HepG2 (cell line): ENCODE results near the gene TUBA4B. TPM values are rescaled to one million over a fixed set of nuclear protein-coding genes. Genes with fewer than 3 reads are reported as not detected.

Experiments used
- ASH2L ChIP-seq: fragments of 300-600, 200-600 bp; sonication (generic); IDR thresholded peaks from 2 replicates; pipeline ENCODE4 v1.7.0; 2017; ENCODE audit warnings: low read depth, mild to moderate bottlenecking, moderate library complexity, mixed read lengths, low read length; ENCODE audit not compliant: insufficient read length
- ATF1 ChIP-seq: IDR thresholded peaks from 2 replicates; pipeline ENCODE4 v1.6.1; 2016; ENCODE audit warnings: mild to moderate bottlenecking, control low read depth
- ATRX ChIP-seq: sonication (generic); formaldehyde crosslinking; IDR thresholded peaks from 2 replicates; pipeline ENCODE4 v1.4.0; 2020; ENCODE audit warnings: missing genetic modification reagents, borderline replicate concordance
- BCLAF1 ChIP-seq: fragments of 450-650 bp; IDR thresholded peaks from 2 replicates; pipeline ENCODE4 v1.6.1; 2017; ENCODE audit warnings: mild to moderate bottlenecking
- CREM ChIP-seq, 2 experiments: sonication (generic) in 1 of 2; formaldehyde crosslinking in 1 of 2; IDR thresholded peaks; 2 replicates each; pipeline versions ENCODE4 v1.4.0 to v1.6.1; 2016 to 2020; ENCODE audit warnings: antibody characterized with exemption in 1 of 2, mild to moderate bottlenecking in 1 of 2, missing genetic modification reagents in 1 of 2
- HNRNPUL1 ChIP-seq: fragments of 200-400 bp; formaldehyde crosslinking; IDR thresholded peaks from 2 replicates; pipeline ENCODE4 v1.6.1; 2017; ENCODE audit warnings: low read depth, mild to moderate bottlenecking, low read length, moderate library complexity
- RFX5 ChIP-seq: IDR thresholded peaks from 2 replicates; pipeline ENCODE4 v1.6.1; 2011; ENCODE audit warnings: low read depth, low read length, improper control_type of control experiment
- SATB2 ChIP-seq: sonication (generic); formaldehyde crosslinking; IDR thresholded peaks from 2 replicates; pipeline ENCODE4 v1.5.0; 2020; ENCODE audit warnings: missing genetic modification reagents
- SIX4 ChIP-seq: sonication (generic); formaldehyde crosslinking; IDR thresholded peaks from 2 replicates; pipeline ENCODE4 v1.4.0; 2020; ENCODE audit warnings: missing genetic modification reagents
- SOX13 ChIP-seq, 3 experiments: fragments of 450-650 bp in 1 of 3; sonication (generic) in 1 of 3; formaldehyde crosslinking in 1 of 3; IDR thresholded peaks in 2 of 3; conservative IDR thresholded peaks in 1 of 3; 2 replicates each; pipeline versions ENCODE4 v1.5.0 to v1.6.1; 2016 to 2020; ENCODE audit warnings: antibody characterized with exemption in 1 of 3, mild to moderate bottlenecking in 1 of 3, missing compliant biosample characterization in 1 of 3, missing genetic modification reagents in 1 of 3, moderate library complexity in 1 of 3
- STAG1 ChIP-seq: sonication (generic); formaldehyde crosslinking; IDR thresholded peaks from 2 replicates; pipeline ENCODE4 v1.4.0; 2020; ENCODE audit warnings: missing genetic modification reagents
- TARDBP ChIP-seq: sonication (generic); formaldehyde crosslinking; IDR thresholded peaks from 2 replicates; pipeline ENCODE4 v1.8.0; 2022; ENCODE audit warnings: mild to moderate bottlenecking, missing genetic modification reagents
- ZBTB20 ChIP-seq: sonication (generic); formaldehyde crosslinking; IDR thresholded peaks from 2 replicates; pipeline ENCODE4 v1.8.1; 2023; ENCODE audit warnings: missing genetic modification reagents, low read depth, mild to moderate bottlenecking, borderline replicate concordance
- ZBTB21 ChIP-seq: sonication (generic); formaldehyde crosslinking; IDR thresholded peaks from 2 replicates; pipeline ENCODE4 v1.4.0; 2020; ENCODE audit warnings: missing genetic modification reagents
- ZFX ChIP-seq: sonication (generic); formaldehyde crosslinking; IDR thresholded peaks from 2 replicates; pipeline ENCODE4 v1.4.0; 2020; ENCODE audit warnings: mild to moderate bottlenecking, low read depth, missing genetic modification reagents, moderate library complexity
- ZGPAT ChIP-seq: IDR thresholded peaks from 2 replicates; pipeline ENCODE4 v1.6.1; 2016; ENCODE audit warnings: mild to moderate bottlenecking
- ZNF12 ChIP-seq: sonication (generic); formaldehyde crosslinking; IDR thresholded peaks from 2 replicates; pipeline ENCODE4 v1.5.0; 2020; ENCODE audit warnings: missing genetic modification reagents
- ZNF225 ChIP-seq: sonication (generic); formaldehyde crosslinking; IDR thresholded peaks from 2 replicates; pipeline ENCODE4 v1.4.0; 2020; ENCODE audit warnings: mild to moderate bottlenecking, missing genetic modification reagents
- ZNF230 ChIP-seq: sonication (generic); formaldehyde crosslinking; IDR thresholded peaks from 2 replicates; pipeline ENCODE4 v1.4.0; 2020; ENCODE audit warnings: mild to moderate bottlenecking, missing genetic modification reagents
- ZNF251 ChIP-seq: sonication (generic); formaldehyde crosslinking; IDR thresholded peaks from 2 replicates; pipeline ENCODE4 v1.9.0; 2021; ENCODE audit warnings: mild to moderate bottlenecking, missing genetic modification reagents
- ZNF431 ChIP-seq: sonication (generic); formaldehyde crosslinking; IDR thresholded peaks from 2 replicates; pipeline ENCODE4 v1.9.0; 2022; ENCODE audit warnings: missing genetic modification reagents, low read depth, mild to moderate bottlenecking, borderline replicate concordance
- ZNF441 ChIP-seq: sonication (generic); formaldehyde crosslinking; IDR thresholded peaks from 2 replicates; pipeline ENCODE4 v1.7.0; 2021; ENCODE audit warnings: missing genetic modification reagents, borderline replicate concordance
- ZNF546 ChIP-seq: sonication (generic); formaldehyde crosslinking; conservative IDR thresholded peaks from 2 replicates; pipeline ENCODE4 v1.8.1; 2023; ENCODE audit warnings: mild to moderate bottlenecking, missing genetic modification reagents
- ZNF547 ChIP-seq: sonication (generic); formaldehyde crosslinking; IDR thresholded peaks from 2 replicates; pipeline ENCODE4 v1.5.1; 2020; ENCODE audit warnings: mild to moderate bottlenecking, missing genetic modification reagents
- ZNF7 ChIP-seq: IDR thresholded peaks from 2 replicates; pipeline ENCODE4 v1.6.1; 2016; ENCODE audit warnings: missing biosample characterization, missing genetic modification reagents
- polyA plus RNA-seq, 8 experiments: library from polyadenylated mRNA; depleted of rRNA in 3 of 8; stranded (reverse) in 7 of 8; unstranded in 1 of 8; fragments of >200 nt; fragmentation: Illumina TruSeq in 4 of 8; extraction: Trizol in 4 of 8; gene quantifications; 2 replicates each; pipeline versions ENCODE4 v1.2.1 to v1.2.3, GENCODE V29; 2011 to 2016; ENCODE audit warnings: low read depth in 4 of 8, missing spikeins in 1 of 8, mixed read lengths in 1 of 8; ENCODE audit not compliant: insufficient read depth in 1 of 8
- total RNA-seq, 5 experiments: library from RNA; depleted of rRNA; stranded (reverse); fragments of >200 nt; fragmentation: Illumina TruSeq; extraction: Trizol; gene quantifications; 2 replicates each; pipeline ENCODE4 v1.2.3, GENCODE V29; 2016; ENCODE audit warnings: low read depth in 1 of 5
- TF ChIP-seq, protein P1 (sequence below): IDR thresholded peaks from 2 replicates; pipeline ENCODE4 v1.6.1; 2012; ENCODE audit warnings: inconsistent platforms

Gene TUBA4B
- total and polyA plus RNA-seq, 2 of the 13 experiments (the other 11 are each of a cell fraction or from before 2014, with no cell fraction given): 0.18 to 0.22 TPM

DNA sequence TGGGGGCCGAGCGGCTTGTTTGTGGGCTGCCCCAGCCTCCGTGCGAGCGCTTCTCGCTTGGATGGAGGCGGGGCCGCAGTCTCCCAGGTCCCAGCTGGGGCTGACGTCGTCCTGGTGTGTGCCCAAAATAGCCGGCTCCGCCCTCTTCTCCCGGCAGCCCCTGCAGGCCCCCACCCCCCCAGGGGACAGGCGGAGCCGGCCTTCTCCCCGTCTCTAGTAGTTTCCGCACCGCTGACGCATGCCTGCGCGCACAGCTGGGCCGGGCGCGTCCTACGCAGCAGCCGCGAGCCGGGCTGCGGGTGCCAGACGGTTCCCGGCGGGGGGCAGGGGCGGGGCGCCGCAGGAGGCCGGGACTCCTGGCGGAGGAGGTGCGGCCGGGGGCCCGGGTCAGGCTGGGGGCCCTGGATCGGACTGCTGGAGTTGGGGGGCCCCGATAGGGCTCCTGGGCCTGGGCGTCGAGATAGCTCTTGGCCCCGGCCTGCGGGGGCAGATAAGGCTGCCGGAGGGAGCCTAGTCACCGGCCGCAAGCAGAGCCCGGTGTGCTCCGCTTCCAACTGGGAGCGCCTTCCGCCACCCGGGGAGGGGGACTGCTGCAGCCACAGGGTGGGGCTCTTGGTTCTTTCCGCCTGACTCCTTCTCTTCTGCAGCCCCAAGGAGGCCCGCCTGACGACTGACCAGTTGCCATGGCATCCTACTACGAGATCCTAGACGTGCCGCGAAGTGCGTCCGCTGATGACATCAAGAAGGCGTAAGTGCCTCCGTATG lies 26.3 kb downstream of the TUBA4B start, which contains the start of gene DNAJB2 (continued):
- TF ChIP-seq ASH2L (peak; percentile 63), ZNF7 (CRISPR knock-in tag) (0 out of 2 replicates have a peak, but pooled peaks have one; percentile 11), BCLAF1 (no peak), TARDBP (no peak; the same call in 1 of the 2 replicates), STAG1 (CRISPR knock-in tag) (0 out of 2 replicates have a peak, but pooled peaks have one; percentile 5), ZNF230 (CRISPR knock-in tag) (no peak), ZGPAT (CRISPR knock-in tag) (peak; percentile 95), ZNF251 (CRISPR knock-in tag) (no peak; the same call in 1 of the 2 replicates), HNRNPUL1 (no peak; the same call in 1 of the 2 replicates), ZBTB20 (CRISPR knock-in tag) (peak; percentile 53; the same call in 1 of the 2 replicates), ZNF546 (CRISPR knock-in tag) (peak; percentile 66), ZNF441 (CRISPR knock-in tag) (peak; percentile 93), CREM (IDR thresholded peaks at IDR 0.05) (peak; percentile 73; the same call in 1 of the 2 replicates), CREM (CRISPR knock-in tag; IDR thresholded peaks at IDR 0.05) (0 out of 2 replicates have a peak, but pooled peaks have one; percentile 31), SOX13 (IDR thresholded peaks at IDR 0.05) (no peak), SOX13 (CRISPR knock-in tag; conservative IDR thresholded peaks at IDR 0.05 in 1 of 2, IDR thresholded peaks at IDR 0.05 in 1 of 2) (peak in 1 of 2 experiments; percentile 58; a peak in 1 of 4 replicates), ATRX (no peak), ZNF225 (CRISPR knock-in tag) (no peak), RFX5 (no peak), ZFX (CRISPR knock-in tag) (peak; percentile 98), ZBTB21 (0 out of 2 replicates have a peak, but pooled peaks have one; percentile 37), SIX4 (CRISPR knock-in tag) (peak; percentile 62; the same call in 1 of the 2 replicates), ATF1 (CRISPR knock-in tag) (peak; percentile 73), ZNF431 (CRISPR knock-in tag) (peak; percentile 63; the same call in 1 of the 2 replicates), SATB2 (CRISPR knock-in tag) (peak; percentile 36; the same call in 1 of the 2 replicates), ZNF12 (no peak), ZNF547 (CRISPR knock-in tag) (no peak)
- TF ChIP-seq, protein P1, sequence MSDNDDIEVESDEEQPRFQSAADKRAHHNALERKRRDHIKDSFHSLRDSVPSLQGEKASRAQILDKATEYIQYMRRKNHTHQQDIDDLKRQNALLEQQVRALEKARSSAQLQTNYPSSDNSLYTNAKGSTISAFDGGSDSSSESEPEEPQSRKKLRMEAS: peak; percentile 96
